ENCODE results near the gene DISP2. TPM values are rescaled to one million over a fixed set of nuclear protein-coding genes. Genes with fewer than 3 reads are reported as not detected.

DISP2 gene
- total and polyA plus RNA-seq, 9 of the 15 experiments (the other 6 are each of a cell fraction or from before 2014, with no cell fraction given) = 0.06 to 0.89 (median 0.15) TPM; not detected in 1

DNA sequence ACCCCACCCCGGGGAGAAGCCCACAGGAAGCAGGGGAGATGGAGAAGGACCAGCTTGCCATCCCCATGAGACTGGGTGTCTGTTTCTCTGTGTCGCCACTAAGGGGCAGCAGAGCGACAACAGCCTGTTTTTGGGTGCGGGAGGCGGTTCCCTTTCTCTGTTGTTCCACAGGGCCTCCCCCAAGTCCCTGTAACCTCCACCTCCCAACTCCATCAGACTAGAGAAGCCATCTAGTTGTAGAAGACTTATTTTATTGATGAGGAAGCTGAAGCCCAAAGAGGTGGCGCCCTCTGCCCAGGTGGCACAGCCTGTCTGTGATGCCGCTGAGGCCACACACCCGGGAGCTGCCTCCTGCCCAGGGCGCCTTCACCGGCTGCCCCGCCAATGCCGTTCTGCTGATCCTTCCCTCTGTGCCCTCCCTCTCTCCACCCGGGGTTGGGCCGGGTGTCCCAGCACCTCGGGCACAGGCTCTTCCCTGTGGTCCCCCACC, 13.3 kb upstream of the DISP2 start (continued):
- TF ChIP-seq CTBP1 (IDR thresholded peaks at IDR 0.05; ENCODE audit: borderline replicate concordance) = peak; percentile 20; the same call in 1 of the 2 replicates
- peak; percentile 72 for TF ChIP-seq REST (IDR thresholded peaks at IDR 0.05; ENCODE audit: borderline replicate concordance)
- no peak for TF ChIP-seq REST (CRISPR knock-in tag; IDR thresholded peaks at IDR 0.05; ENCODE audit: low read depth)
- TF ChIP-seq, protein P1, sequence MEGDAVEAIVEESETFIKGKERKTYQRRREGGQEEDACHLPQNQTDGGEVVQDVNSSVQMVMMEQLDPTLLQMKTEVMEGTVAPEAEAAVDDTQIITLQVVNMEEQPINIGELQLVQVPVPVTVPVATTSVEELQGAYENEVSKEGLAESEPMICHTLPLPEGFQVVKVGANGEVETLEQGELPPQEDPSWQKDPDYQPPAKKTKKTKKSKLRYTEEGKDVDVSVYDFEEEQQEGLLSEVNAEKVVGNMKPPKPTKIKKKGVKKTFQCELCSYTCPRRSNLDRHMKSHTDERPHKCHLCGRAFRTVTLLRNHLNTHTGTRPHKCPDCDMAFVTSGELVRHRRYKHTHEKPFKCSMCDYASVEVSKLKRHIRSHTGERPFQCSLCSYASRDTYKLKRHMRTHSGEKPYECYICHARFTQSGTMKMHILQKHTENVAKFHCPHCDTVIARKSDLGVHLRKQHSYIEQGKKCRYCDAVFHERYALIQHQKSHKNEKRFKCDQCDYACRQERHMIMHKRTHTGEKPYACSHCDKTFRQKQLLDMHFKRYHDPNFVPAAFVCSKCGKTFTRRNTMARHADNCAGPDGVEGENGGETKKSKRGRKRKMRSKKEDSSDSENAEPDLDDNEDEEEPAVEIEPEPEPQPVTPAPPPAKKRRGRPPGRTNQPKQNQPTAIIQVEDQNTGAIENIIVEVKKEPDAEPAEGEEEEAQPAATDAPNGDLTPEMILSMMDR (IDR thresholded peaks at IDR 0.05 in 2 of 3, conservative IDR thresholded peaks at IDR 0.05 in 1 of 3; ENCODE audit: insufficient read depth in 2 of 3, low read depth in 1 of 3, low read length in 3 of 3) = peak; percentile 87 to 91 (median 87)
- no peak for TF ChIP-seq ZNF384 (IDR thresholded peaks at IDR 0.05; ENCODE audit: low read depth, low read length)
- TF ChIP-seq RCOR1 (IDR thresholded peaks at IDR 0.05; ENCODE audit: borderline replicate concordance in 1 of 2, low read depth in 2 of 2, low read length in 2 of 2) = 0 out of 4 replicates have a peak, but pooled peaks of 1 of the 2 experiments have one; percentile 49
- TF ChIP-seq ZNF146 (CRISPR knock-in tag; IDR thresholded peaks at IDR 0.05; ENCODE audit: unreplicated experiment) = no peak
- TF ChIP-seq NEUROD1 (IDR thresholded peaks at IDR 0.05; ENCODE audit: borderline replicate concordance, low read depth, low read length, partially characterized antibody) = peak; percentile 14

Measured in K562 (cell line).